LHCN-M2 (cell line): Measurements from ENCODE around the gene DDX27. TPM values are rescaled to one million over a fixed set of nuclear protein-coding genes. Genes with fewer than 3 reads are reported as not detected.
A peak's percentile ranks its signal among the peaks of the same experiment; 100 is the strongest.
"Not testable (repeated sequence)": the region's sequence is repeated elsewhere in the genome, so short reads cannot be mapped to it uniquely, and the experiment has no call there.

ENCODE experiments used
- DNase-seq: peaks from one replicate; pipeline ENCODE4 v3.0.0-alpha.2; 2012; ENCODE audit warnings: low read depth
- total RNA-seq: library from RNA; depleted of rRNA; stranded (reverse); fragments of >200 nt; gene quantifications from 2 replicates; pipeline ENCODE4 v1.2.3, GENCODE V29; 2014

DDX27 gene
- total RNA-seq, 1 experiment from 2014 or later = 43.9 TPM

- DNase-seq = no peak
These were observed 16.2 kb upstream of the DDX27 start for GRCh38 chr20:49203011-49203410.

- DNase-seq = no peak
These were observed 15.5 kb upstream of the DDX27 start for GRCh38 chr20:49203746-49204145.

GRCh38 chr20:49207076-49207475 is 12.1 kb upstream of the DDX27 start:
- no peak for DNase-seq

GRCh38 chr20:49210101-49210756 is 9.0 kb upstream of the DDX27 start:
- DNase-seq = peak; percentile 14

GRCh38 chr20:49210757-49211110 is 8.5 kb upstream of the DDX27 start:
- no peak for DNase-seq

- no peak for DNase-seq
These were observed 4.6 kb upstream of the DDX27 start for GRCh38 chr20:49214571-49214970.

- DNase-seq = no peak
These were observed 4.0 kb upstream of the DDX27 start for GRCh38 chr20:49215232-49215631.

GRCh38 chr20:49216991-49217578 is 2.1 kb upstream of the DDX27 start:
- peak; percentile 85 for DNase-seq

- DNase-seq = not testable (repeated sequence)
These were observed 501 bp upstream of the DDX27 start for GRCh38 chr20:49218739-49219090.

- DNase-seq = no peak
These were observed 962 bp downstream of the DDX27 start for GRCh38 chr20:49219924-49220831.

GRCh38 chr20:49225896-49226295 is 6.7 kb downstream of the DDX27 start:
- DNase-seq = no peak

- DNase-seq = peak; percentile 62
These were observed 9.5 kb downstream of the DDX27 start for GRCh38 chr20:49228676-49229075.

GRCh38 chr20:49229381-49229780 is 10.2 kb downstream of the DDX27 start:
- DNase-seq = no peak

GRCh38 chr20:49230021-49230420 is 10.8 kb downstream of the DDX27 start:
- DNase-seq = peak; percentile 76

GRCh38 chr20:49230561-49231133 is 11.4 kb downstream of the DDX27 start:
- peak; percentile 96 for DNase-seq

- DNase-seq = peak; percentile 52
These were observed 12.3 kb downstream of the DDX27 start for GRCh38 chr20:49231471-49231870.

GRCh38 chr20:49233226-49233625 is 14.0 kb downstream of the DDX27 start:
- no peak for DNase-seq

- no peak for DNase-seq
These were observed 15.6 kb downstream of the DDX27 start for GRCh38 chr20:49234831-49235230.

- no peak for DNase-seq
These were observed 17.1 kb downstream of the DDX27 start for GRCh38 chr20:49236301-49236700.

GRCh38 chr20:49237531-49237930 is 18.3 kb downstream of the DDX27 start:
- DNase-seq = no peak

GRCh38 chr20:49245921-49246740 is 26.9 kb downstream of the DDX27 start:
- peak; percentile 57 for DNase-seq
